C4-2B (cell line): ENCODE results near the gene ZNF169.
"Not testable (repeated sequence)": the region's sequence is repeated elsewhere in the genome, so short reads cannot be mapped to it uniquely, and the experiment has no call there.

Source experiments
- H3K27ac ChIP-seq: fragments of 450-650 bp; 2 replicates; pipeline ENCODE4 v1.5.1; 2017

ZNF169 gene

DNA sequence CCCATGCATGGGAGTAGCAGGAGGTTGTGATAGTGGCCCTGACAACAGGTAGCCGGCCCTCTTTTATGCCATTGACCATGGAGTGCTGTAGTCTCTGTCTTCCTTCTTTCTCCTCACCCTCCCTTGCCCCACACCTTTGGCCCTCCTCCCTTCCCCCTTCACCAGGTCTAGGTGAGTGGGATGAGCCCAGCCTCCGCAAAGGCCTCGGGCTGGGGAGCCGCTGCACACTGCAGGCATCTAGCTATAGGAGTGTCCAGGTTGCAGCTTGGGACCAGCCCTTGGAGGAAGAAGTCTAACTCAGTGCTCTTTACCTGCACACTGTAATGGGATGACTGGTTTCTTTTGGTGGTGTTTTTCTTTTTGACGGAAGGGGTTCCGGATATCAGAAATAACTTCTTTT is 81.7 kb downstream of the ZNF169 start:
- H3K27ac ChIP-seq, result not testable (repeated sequence)

DNA sequence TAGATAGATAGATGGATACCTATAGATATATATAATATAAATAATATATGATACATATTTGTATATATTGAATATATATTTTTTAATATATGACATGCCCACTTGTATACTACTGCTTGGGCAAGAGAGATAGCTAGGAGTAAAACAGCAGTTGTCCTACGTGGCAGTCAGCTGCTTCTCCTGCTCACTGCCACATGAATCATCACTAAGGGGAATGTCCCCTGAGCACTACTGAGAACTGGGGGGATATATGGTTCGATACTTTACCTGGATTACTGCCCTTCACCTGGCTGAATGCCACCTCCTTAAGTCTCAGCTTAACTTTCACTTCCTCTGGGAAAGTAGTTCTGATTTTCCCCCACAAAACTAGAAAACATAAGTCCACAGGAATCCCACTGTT is 82.6 kb downstream of the ZNF169 start:
- H3K27ac ChIP-seq, result not testable (repeated sequence)

DNA sequence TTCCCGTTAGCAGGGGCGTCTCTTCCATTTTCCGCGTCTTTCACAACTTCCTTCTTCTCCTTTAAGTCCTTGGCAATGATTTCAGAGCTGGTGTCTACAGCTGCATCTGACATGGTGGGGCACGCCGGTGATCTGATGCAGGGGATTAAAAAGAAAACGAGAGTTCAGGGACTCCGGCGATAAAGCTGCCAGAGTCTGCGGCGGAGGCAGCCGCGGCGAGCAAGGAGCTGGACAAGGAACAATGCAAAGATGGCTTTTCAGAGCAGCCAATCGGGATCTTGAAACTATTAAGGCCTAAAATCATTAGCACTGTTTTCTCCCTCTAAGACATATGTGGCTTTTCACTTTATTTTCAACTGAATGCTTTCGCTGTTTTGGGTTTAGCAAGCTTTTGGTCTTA is 88.4 kb downstream of the ZNF169 start:
- H3K27ac ChIP-seq, result not testable (repeated sequence)

DNA sequence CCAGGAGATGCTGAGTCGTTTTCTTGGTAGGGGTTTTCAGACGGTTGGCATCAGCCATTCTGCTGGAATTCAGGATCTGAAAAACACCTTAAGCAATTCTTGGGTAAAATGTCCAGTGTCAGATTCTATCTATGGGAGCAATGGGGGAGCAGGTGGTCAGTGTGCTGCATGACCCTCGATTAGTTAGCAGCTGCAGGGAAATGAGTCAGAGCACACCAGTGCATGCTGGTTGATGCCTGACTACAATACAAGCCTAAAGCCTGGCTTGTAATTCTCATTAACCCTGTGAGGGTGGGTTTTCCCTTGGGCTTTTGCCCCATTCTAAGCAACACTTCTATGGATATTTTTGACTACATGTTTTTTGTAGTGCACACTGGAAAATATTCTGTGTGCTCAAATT is 89.7 kb downstream of the ZNF169 start:
- not testable (repeated sequence) for H3K27ac ChIP-seq
